Endothelial cell of umbilical vein (primary cell): ENCODE measurements around the gene SSC4D. TPM values are rescaled to one million over a fixed set of nuclear protein-coding genes. Genes with fewer than 3 reads are reported as not detected.

Experiments
- BruUV-seq: library from RNA; stranded (reverse); fragments of 400-500 nt; replicated peaks from 2 replicates; lab custom pipeline; 2021; lab: Mats Ljungman, UMichigan
- CTCF ChIA-PET: fragments of 300-600, 350-600 bp; sonication (Branson Sonifier 250); formaldehyde crosslinking; loops from one replicate; lab custom pipeline; 2021; ENCODE audit warnings: antibody characterized with exemption, inconsistent platforms; lab: Charles Lee
- POLR2A ChIA-PET: fragments of 300-600, 350-600 bp; sonication (Branson Sonifier 250); formaldehyde crosslinking; loops from one replicate; lab custom pipeline; 2021; ENCODE audit warnings: antibody characterized with exemption, inconsistent platforms; lab: Charles Lee
- DNase-seq: peaks from one replicate; pipeline ENCODE4 v3.0.0-alpha.2; 2011; ENCODE audit warnings: low read depth, low spot score
- FAIRE-seq: peaks from 2 replicates; lab custom pipeline; 2011; peaks lifted over from hg19 to GRCh38; lab: Jason Lieb, UNC
- H2AFZ ChIP-seq: 2 replicates; pipeline ENCODE4 v1.6.0; 2012; ENCODE audit warnings: low read depth, low read length, control low read depth, inconsistent platforms
- H3K27ac ChIP-seq: 2 replicates; pipeline ENCODE4 v1.5.1; 2011; ENCODE audit warnings: low read depth, mild to moderate bottlenecking, control low read depth, low read length, moderate library complexity; ENCODE audit not compliant: insufficient read depth
- H3K27me3 ChIP-seq, 2 experiments: 2 replicates each; pipeline versions ENCODE4 v1.6.0 to v1.6.1; 2011; ENCODE audit warnings: low read length in 2 of 2, mixed read lengths in 1 of 2; ENCODE audit not compliant: control insufficient read depth in 2 of 2, insufficient read depth in 2 of 2
- H3K36me3 ChIP-seq, 2 experiments: 2 replicates in 1 of 2; 3 replicates in 1 of 2; pipeline ENCODE4 v1.5.1; 2011; ENCODE audit warnings: low read length in 2 of 2, mild to moderate bottlenecking in 1 of 2, moderate library complexity in 1 of 2; ENCODE audit not compliant: control insufficient read depth in 2 of 2, insufficient read depth in 2 of 2; ENCODE audit errors: extremely low read depth in 1 of 2
- H3K4me1 ChIP-seq: 3 replicates; pipeline ENCODE4 v1.5.1; 2011; ENCODE audit warnings: mild to moderate bottlenecking, low read length; ENCODE audit not compliant: control insufficient read depth, insufficient read depth; ENCODE audit errors: extremely low read depth
- H3K4me2 ChIP-seq: 2 replicates; pipeline ENCODE4 v1.6.1; 2011; ENCODE audit warnings: low read length, control low read depth, mixed read lengths; ENCODE audit not compliant: insufficient read depth
- H3K4me3 ChIP-seq, 3 experiments: fragments of 200-600 bp in 1 of 3; sonication (generic), shearing (Covaris generic) in 1 of 3; replicated peaks in 1 of 3; 2 replicates each; pipeline ENCODE4 v1.5.1; 2011 to 2016; ENCODE audit warnings: control low read depth in 3 of 3, low read length in 3 of 3, mild to moderate bottlenecking in 2 of 3, inconsistent platforms in 1 of 3, low read depth in 1 of 3, moderate library complexity in 1 of 3; ENCODE audit not compliant: insufficient read depth in 1 of 3
- H3K79me2 ChIP-seq: 2 replicates; pipeline ENCODE4 v1.6.0; 2012; ENCODE audit warnings: low read length, inconsistent platforms; ENCODE audit not compliant: control insufficient read depth, insufficient read depth
- H3K9ac ChIP-seq: replicated peaks from 2 replicates; pipeline ENCODE3; 2011; ENCODE audit warnings: low read length, control low read depth; ENCODE audit not compliant: insufficient read depth; ENCODE audit errors: extremely low read depth
- H3K9me1 ChIP-seq: replicated peaks from 3 replicates; pipeline ENCODE4 v1.6.0; 2011; ENCODE audit warnings: mild to moderate bottlenecking, low read length; ENCODE audit not compliant: control insufficient read depth, insufficient read depth; ENCODE audit errors: extremely low read depth
- H3K9me3 ChIP-seq: replicated peaks from 2 replicates; pipeline ENCODE4 v1.5.1; 2012; ENCODE audit warnings: low read length, inconsistent platforms; ENCODE audit not compliant: control insufficient read depth, insufficient read depth
- H4K20me1 ChIP-seq: replicated peaks from 2 replicates; pipeline ENCODE3; 2011; ENCODE audit warnings: mild to moderate bottlenecking, low read length; ENCODE audit not compliant: control insufficient read depth, insufficient read depth; ENCODE audit errors: extremely low read depth
- CTCF ChIP-seq, 2 donors: IDR thresholded peaks; 1 replicate in 1 of 2; 2 replicates in 1 of 2; pipeline ENCODE4 v1.5.1; 2011; ENCODE audit warnings: low read length in 2 of 2, mild to moderate bottlenecking in 2 of 2, moderate library complexity in 2 of 2, control low read depth in 1 of 2, inconsistent platforms in 1 of 2, low read depth in 1 of 2; ENCODE audit not compliant: insufficient read depth in 1 of 2; ENCODE audit errors: extremely low read depth in 1 of 2
- EZH2 ChIP-seq: IDR thresholded peaks from 2 replicates; pipeline ENCODE4 v1.6.1; 2012; ENCODE audit warnings: borderline replicate concordance, low read depth, mild to moderate bottlenecking, moderate library complexity, low read length, inconsistent platforms; ENCODE audit not compliant: severe bottlenecking
- FOS ChIP-seq: IDR thresholded peaks from 2 replicates; pipeline ENCODE4 v1.6.1; 2011; ENCODE audit warnings: mild to moderate bottlenecking, low read length, moderate library complexity, borderline replicate concordance; ENCODE audit not compliant: insufficient read depth
- MYC ChIP-seq: IDR thresholded peaks from one replicate; pipeline ENCODE4 v1.6.1; 2011; ENCODE audit warnings: mild to moderate bottlenecking, low read depth, low read length
- POLR2AphosphoS5 ChIP-seq: IDR thresholded peaks from 2 replicates; pipeline ENCODE4 v1.6.1; 2012; ENCODE audit warnings: low read depth, mild to moderate bottlenecking, control low read depth, low read length, moderate library complexity; ENCODE audit not compliant: insufficient read depth
- dilution Hi-C: fragments of 300-500 bp; cut with MboI; formaldehyde crosslinking; loops from one replicate; pipeline ENCODE4 v1.15.0; 2019; ENCODE audit warnings: low sequenced_read_pairs; ENCODE audit not compliant: extremely low pct_ligation_motif_present
- intact Hi-C: fragments of 100-400 bp; cut with micrococcal nuclease; formaldehyde crosslinking; loops from one replicate; pipeline ENCODE4 v1.10.0; 2022
- polyA plus RNA-seq, 4 experiments: library from polyadenylated mRNA; depleted of rRNA in 3 of 4; stranded (reverse) in 3 of 4; unstranded in 1 of 4; fragments of >200 nt; gene quantifications; 2 replicates each; pipeline versions ENCODE4 v1.2.1 to v1.2.3, GENCODE V29; 2011 to 2012; ENCODE audit warnings: missing spikeins in 1 of 4
- total RNA-seq: library from RNA; stranded (reverse); gene quantifications from 2 replicates; pipeline ENCODE4 v1.2.3, GENCODE V29; 2021
- TF ChIP-seq, protein P1 (sequence below): IDR thresholded peaks from 2 replicates; pipeline ENCODE4 v1.6.1; 2011; ENCODE audit not compliant: insufficient read depth, insufficient read length

Gene SSC4D
- total and polyA plus RNA-seq, 2 donors (not counting 3 experiments of a cell fraction or from before 2014, with no cell fraction given), result 0.46 to 0.88 TPM

DNA sequence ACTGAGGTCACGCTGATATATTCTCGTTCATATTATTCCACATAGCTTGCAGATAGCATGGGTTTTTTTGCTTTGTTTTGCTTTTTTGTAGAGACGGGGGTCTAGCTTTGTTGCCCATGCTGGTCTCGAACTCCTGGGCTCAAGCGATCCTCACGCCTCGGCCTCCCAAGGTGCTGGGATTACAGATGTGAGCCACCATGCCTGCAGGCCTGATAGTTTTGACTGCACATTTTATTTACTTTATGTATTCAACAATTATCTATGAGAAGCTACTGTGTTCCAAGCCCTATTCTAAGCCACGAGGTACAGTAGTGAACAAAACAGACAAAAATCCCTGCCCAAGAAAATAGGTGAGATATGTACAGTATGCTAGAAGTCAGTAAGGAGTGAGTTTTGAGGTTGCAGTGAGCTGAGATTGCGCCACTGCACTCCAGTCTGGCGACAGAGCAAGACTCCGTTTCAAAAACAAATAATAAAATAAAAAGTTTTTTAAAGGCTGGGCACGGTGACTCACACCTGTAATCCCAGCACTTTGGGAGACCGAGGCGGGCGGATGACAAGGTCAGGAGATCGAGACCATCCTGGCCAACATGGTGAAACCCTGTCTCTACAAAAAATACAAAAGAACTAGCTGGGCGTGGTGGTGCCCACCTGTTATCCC is 49.4 kb downstream of the SSC4D start:
- H4K20me1 ChIP-seq, result peaks cover 20% of the 10 kb centered on the region
- DNase-seq (no peak), FAIRE-seq (no peak)
- no peaks in the 10 kb centered on the region for H3K9me1 ChIP-seq
- peaks cover 0 to 3% of the 10 kb centered on the region in 2 experiments for H3K36me3 ChIP-seq
- H3K4me1 ChIP-seq, result peaks cover 39% of the 10 kb centered on the region
- peak overlapping the region; percentile 19 for H3K4me2 ChIP-seq
- BruUV-seq, result no TSS peak
- H3K9me3 ChIP-seq, result no peaks in the 10 kb centered on the region
- H3K9ac ChIP-seq, result peak overlapping the region; percentile 96
- peaks cover 37% of the 10 kb centered on the region for H3K79me2 ChIP-seq
- H3K27me3 ChIP-seq, result no peaks in the 10 kb centered on the region
- H2AFZ ChIP-seq, result peak overlapping the region; percentile 55
- dilution Hi-C loops (no loop called here), intact Hi-C loops (loop anchor here (1.0 to 2.0 kb wide), 7 partner anchors 33 to 182 kb away; no protein-coding TSS in a partner anchor)
- H3K27ac ChIP-seq, result peak overlapping the region; percentile 92
- TF ChIP-seq, protein P1, sequence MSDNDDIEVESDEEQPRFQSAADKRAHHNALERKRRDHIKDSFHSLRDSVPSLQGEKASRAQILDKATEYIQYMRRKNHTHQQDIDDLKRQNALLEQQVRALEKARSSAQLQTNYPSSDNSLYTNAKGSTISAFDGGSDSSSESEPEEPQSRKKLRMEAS, result no peak
- no peak for TF ChIP-seq POLR2AphosphoS5
- no peak for TF ChIP-seq FOS
- TF ChIP-seq MYC, result no peak
- TF ChIP-seq CTCF (IDR thresholded peaks at IDR 0.05; ENCODE audit: extremely low read depth in 1 of 2, insufficient read depth in 1 of 2, low read depth in 1 of 2, low read length in 2 of 2), result no peak
- no peak for TF ChIP-seq EZH2
- H3K4me3 ChIP-seq, result no peak overlapping the region
- CTCF ChIA-PET, result interaction anchor here (1.0 to 2.5 kb wide), 10 partner anchors 9 to 182 kb away, joined by 3 to 10 read pairs (median 5); no protein-coding TSS in a partner anchor
- POLR2A ChIA-PET, result interaction anchor here (0.6 to 1.9 kb wide), 3 partner anchors 10 to 59 kb away, joined by 3 to 11 read pairs (median 6); no protein-coding TSS in a partner anchor
